Measurements from ENCODE around the gene ANKLE1. TPM values are rescaled to one million over a fixed set of nuclear protein-coding genes. Genes with fewer than 3 reads are reported as not detected.

Gene ANKLE1
- total and polyA plus RNA-seq, 2 experiments from 2014 or later: 9.1 to 20.2 TPM

DNA sequence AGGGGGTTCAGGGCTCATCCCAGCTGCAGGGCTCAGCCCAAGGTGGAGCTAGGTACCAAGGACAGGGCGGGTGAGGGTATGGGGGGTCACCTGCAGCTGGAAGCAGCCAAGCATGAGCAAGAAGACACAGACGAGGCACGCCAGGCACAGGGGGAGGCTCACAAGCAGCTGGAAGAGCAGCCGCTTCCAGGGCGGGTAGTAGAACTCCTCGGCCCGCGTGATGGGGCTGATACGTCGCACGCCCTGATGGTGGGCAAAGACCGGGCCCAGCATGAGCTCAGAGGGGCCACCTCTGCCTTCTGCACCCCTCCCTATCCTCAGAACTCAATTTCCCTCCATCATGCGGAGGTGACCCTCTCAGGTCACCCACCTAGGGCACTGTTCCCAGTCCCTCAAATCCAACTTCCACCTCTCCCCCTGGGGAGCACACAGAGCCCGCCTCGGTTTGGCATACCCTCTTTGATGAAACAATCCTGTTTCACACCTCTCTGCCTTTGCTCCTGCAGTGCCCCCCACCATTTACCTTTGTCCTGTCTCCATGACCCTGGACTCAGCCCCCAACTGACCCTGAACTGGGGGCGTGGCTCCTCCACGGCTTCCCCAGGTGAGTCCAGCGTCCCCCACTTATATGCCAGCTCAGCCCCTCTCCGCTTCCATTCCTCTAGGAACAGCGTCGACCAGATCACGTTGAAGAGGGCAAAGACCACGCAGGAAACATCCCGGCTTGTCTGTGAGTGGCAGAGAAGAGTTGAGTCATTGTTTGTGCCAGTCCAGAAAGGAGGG lies 48.8 kb downstream of the ANKLE1 start:
- no peak overlapping the region for H3K4me2 ChIP-seq
- no peak overlapping the region for H3K4me3 ChIP-seq
- H3K79me2 ChIP-seq (replicated peaks; ENCODE audit: insufficient read depth): no peaks in the 10 kb centered on the region
- ATAC-seq: no peak
- peaks cover 16% of the 10 kb centered on the region for H3K4me1 ChIP-seq (ENCODE audit: insufficient read depth)
- no peak overlapping the region for H3K27ac Mint-ChIP-seq
- H4K20me1 ChIP-seq (replicated peaks; ENCODE audit: insufficient read depth): no peaks in the 10 kb centered on the region
- peaks cover 22% of the 10 kb centered on the region for H3K27me3 Mint-ChIP-seq (ENCODE audit: insufficient read depth, low read depth, poor library complexity)
- peaks cover 5% of the 10 kb centered on the region; the same call in 2 of the 3 replicates for H3K9me3 Mint-ChIP-seq
- peaks cover 31% of the 10 kb centered on the region for H3F3A ChIP-seq (replicated peaks; ENCODE audit: low read depth)
- H3K9me2 ChIP-seq (ENCODE audit: insufficient read depth): no peaks in the 10 kb centered on the region
- peaks cover 27% of the 10 kb centered on the region for H3K4me1 Mint-ChIP-seq
- TF ChIP-seq ZNF114 (CRISPR knock-in tag; IDR thresholded peaks at IDR 0.05) (no peak), CREB1 (CRISPR knock-in tag; IDR thresholded peaks at IDR 0.05; ENCODE audit: low read depth) (no peak), STAT1 (IDR thresholded peaks at IDR 0.05; ENCODE audit: unreplicated experiment) (no peak)
- no peak overlapping the region for H3K27ac ChIP-seq (ENCODE audit: low read depth)
- no peak for DNase-seq (ENCODE audit: low spot score)
- no peak overlapping the region for H2AFZ ChIP-seq
- no peaks in the 10 kb centered on the region for H3K36me3 ChIP-seq (ENCODE audit: insufficient read depth)
- H3K36me3 Mint-ChIP-seq (ENCODE audit: low read depth): peaks cover 22% of the 10 kb centered on the region
- H3K27me3 ChIP-seq (ENCODE audit: insufficient read depth): peaks cover 9% of the 10 kb centered on the region; the same call in 1 of the 2 replicates
- peak overlapping the region; percentile 44; the same call in 2 of the 3 replicates for H3K4me3 Mint-ChIP-seq

DNA sequence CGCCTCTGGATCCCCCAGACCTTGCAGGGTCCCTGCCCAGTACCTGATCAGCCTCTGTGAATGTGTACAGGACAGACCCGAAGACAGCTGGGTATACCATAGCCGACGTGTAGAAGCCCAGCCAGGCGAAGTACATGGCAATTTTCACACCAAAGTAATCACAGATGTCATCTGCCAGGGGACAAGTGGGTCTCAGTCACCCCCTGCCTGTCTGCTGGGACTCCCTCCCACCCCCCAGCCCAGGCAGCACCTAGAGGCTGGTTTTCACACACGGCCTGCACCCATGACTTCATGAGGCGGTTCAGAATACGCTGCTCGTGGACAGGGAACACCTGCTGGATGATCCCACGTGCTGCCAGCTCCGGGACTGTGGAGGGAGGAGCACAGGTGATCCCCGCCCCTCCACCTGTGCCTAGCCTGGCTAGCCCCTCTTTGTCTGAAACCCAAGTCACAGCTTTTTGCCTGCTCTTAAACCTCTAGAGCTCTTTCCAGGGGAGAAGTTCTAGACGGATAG lies 49.4 kb downstream of the ANKLE1 start:
- Histone ChIP-seq H3K9me2 (ENCODE audit: insufficient read depth) (no peaks in the 10 kb centered on the region), H3K4me1 (ENCODE audit: insufficient read depth) (peaks cover 13% of the 10 kb centered on the region), H3K27ac (ENCODE audit: low read depth) (no peak overlapping the region), H3K4me2 (no peak overlapping the region), H4K20me1 (replicated peaks; ENCODE audit: insufficient read depth) (no peaks in the 10 kb centered on the region), H2AFZ (no peak overlapping the region), H3K4me3 (no peak overlapping the region), H3K27me3 (ENCODE audit: insufficient read depth) (peaks cover 9% of the 10 kb centered on the region; the same call in 1 of the 2 replicates), H3K79me2 (replicated peaks; ENCODE audit: insufficient read depth) (no peaks in the 10 kb centered on the region), H3K36me3 (ENCODE audit: insufficient read depth) (no peaks in the 10 kb centered on the region), H3F3A (replicated peaks; ENCODE audit: low read depth) (peaks cover 30% of the 10 kb centered on the region)
- Mint-ChIP-seq H3K4me1 (peaks cover 27% of the 10 kb centered on the region), H3K27ac (no peak overlapping the region), H3K9me3 (peaks cover 5% of the 10 kb centered on the region; the same call in 2 of the 3 replicates), H3K27me3 (ENCODE audit: insufficient read depth, low read depth, poor library complexity) (peaks cover 22% of the 10 kb centered on the region), H3K36me3 (ENCODE audit: low read depth) (peaks cover 18% of the 10 kb centered on the region), H3K4me3 (peak overlapping the region; percentile 44; the same call in 1 of the 3 replicates)
- ATAC-seq (no peak), DNase-seq (ENCODE audit: low spot score) (no peak)
- TF ChIP-seq, protein P1, sequence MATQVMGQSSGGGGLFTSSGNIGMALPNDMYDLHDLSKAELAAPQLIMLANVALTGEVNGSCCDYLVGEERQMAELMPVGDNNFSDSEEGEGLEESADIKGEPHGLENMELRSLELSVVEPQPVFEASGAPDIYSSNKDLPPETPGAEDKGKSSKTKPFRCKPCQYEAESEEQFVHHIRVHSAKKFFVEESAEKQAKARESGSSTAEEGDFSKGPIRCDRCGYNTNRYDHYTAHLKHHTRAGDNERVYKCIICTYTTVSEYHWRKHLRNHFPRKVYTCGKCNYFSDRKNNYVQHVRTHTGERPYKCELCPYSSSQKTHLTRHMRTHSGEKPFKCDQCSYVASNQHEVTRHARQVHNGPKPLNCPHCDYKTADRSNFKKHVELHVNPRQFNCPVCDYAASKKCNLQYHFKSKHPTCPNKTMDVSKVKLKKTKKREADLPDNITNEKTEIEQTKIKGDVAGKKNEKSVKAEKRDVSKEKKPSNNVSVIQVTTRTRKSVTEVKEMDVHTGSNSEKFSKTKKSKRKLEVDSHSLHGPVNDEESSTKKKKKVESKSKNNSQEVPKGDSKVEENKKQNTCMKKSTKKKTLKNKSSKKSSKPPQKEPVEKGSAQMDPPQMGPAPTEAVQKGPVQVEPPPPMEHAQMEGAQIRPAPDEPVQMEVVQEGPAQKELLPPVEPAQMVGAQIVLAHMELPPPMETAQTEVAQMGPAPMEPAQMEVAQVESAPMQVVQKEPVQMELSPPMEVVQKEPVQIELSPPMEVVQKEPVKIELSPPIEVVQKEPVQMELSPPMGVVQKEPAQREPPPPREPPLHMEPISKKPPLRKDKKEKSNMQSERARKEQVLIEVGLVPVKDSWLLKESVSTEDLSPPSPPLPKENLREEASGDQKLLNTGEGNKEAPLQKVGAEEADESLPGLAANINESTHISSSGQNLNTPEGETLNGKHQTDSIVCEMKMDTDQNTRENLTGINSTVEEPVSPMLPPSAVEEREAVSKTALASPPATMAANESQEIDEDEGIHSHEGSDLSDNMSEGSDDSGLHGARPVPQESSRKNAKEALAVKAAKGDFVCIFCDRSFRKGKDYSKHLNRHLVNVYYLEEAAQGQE (IDR thresholded peaks at IDR 0.05; ENCODE audit: unreplicated experiment): no peak
- TF ChIP-seq EZH2phosphoT487 (IDR thresholded peaks at IDR 0.05; ENCODE audit: unreplicated experiment) (no peak), CREB1 (CRISPR knock-in tag; IDR thresholded peaks at IDR 0.05; ENCODE audit: low read depth) (no peak), POLR2AphosphoS5 (IDR thresholded peaks at IDR 0.05; ENCODE audit: low read depth) (no peak), ZNF114 (CRISPR knock-in tag; IDR thresholded peaks at IDR 0.05) (no peak), STAT1 (IDR thresholded peaks at IDR 0.05; ENCODE audit: unreplicated experiment) (no peak), JUNB (IDR thresholded peaks at IDR 0.05; ENCODE audit: unreplicated experiment) (no peak)
- TF ChIP-seq, protein P2, sequence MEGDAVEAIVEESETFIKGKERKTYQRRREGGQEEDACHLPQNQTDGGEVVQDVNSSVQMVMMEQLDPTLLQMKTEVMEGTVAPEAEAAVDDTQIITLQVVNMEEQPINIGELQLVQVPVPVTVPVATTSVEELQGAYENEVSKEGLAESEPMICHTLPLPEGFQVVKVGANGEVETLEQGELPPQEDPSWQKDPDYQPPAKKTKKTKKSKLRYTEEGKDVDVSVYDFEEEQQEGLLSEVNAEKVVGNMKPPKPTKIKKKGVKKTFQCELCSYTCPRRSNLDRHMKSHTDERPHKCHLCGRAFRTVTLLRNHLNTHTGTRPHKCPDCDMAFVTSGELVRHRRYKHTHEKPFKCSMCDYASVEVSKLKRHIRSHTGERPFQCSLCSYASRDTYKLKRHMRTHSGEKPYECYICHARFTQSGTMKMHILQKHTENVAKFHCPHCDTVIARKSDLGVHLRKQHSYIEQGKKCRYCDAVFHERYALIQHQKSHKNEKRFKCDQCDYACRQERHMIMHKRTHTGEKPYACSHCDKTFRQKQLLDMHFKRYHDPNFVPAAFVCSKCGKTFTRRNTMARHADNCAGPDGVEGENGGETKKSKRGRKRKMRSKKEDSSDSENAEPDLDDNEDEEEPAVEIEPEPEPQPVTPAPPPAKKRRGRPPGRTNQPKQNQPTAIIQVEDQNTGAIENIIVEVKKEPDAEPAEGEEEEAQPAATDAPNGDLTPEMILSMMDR (conservative IDR thresholded peaks at IDR 0.05; ENCODE audit: low read depth in 2 of 2): no peak
- TF ChIP-seq, protein P3, sequence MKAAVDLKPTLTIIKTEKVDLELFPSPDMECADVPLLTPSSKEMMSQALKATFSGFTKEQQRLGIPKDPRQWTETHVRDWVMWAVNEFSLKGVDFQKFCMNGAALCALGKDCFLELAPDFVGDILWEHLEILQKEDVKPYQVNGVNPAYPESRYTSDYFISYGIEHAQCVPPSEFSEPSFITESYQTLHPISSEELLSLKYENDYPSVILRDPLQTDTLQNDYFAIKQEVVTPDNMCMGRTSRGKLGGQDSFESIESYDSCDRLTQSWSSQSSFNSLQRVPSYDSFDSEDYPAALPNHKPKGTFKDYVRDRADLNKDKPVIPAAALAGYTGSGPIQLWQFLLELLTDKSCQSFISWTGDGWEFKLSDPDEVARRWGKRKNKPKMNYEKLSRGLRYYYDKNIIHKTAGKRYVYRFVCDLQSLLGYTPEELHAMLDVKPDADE (IDR thresholded peaks at IDR 0.05): no peak

All from GM23338 (cell line).